Neural progenitor cell (in vitro differentiated cells): ENCODE results near the gene ANTXR1. TPM values are rescaled to one million over a fixed set of nuclear protein-coding genes. Genes with fewer than 3 reads are reported as not detected.

Source experiments
- DNase-seq: peaks from one replicate; pipeline ENCODE4 v3.0.0-alpha.2; 2016; ENCODE audit warnings: low spot score
- H2AFZ ChIP-seq: fragments of 200-600 bp; sonication (generic); replicated peaks from 2 replicates; pipeline ENCODE4 v1.6.1; 2016; ENCODE audit warnings: antibody characterized with exemption
- H3F3A ChIP-seq: fragments of 200-600 bp; sonication (generic); 2 replicates; pipeline ENCODE4 v1.6.1; 2016; ENCODE audit warnings: antibody characterized with exemption, low read depth
- H3K27ac ChIP-seq: fragments of 200-600 bp; sonication (generic); 2 replicates; pipeline ENCODE4 v1.5.1; 2016; ENCODE audit warnings: mild to moderate bottlenecking
- H3K27me3 ChIP-seq: fragments of 200-600 bp; sonication (generic); 2 replicates; pipeline ENCODE4 v1.6.1; 2016; ENCODE audit warnings: mild to moderate bottlenecking, moderate library complexity
- H3K36me3 ChIP-seq: fragments of 200-600 bp; sonication (generic); 2 replicates; pipeline ENCODE4 v1.5.1; 2016
- H3K4me1 ChIP-seq: fragments of 200-600 bp; sonication (generic); 2 replicates; pipeline ENCODE4 v1.6.1; 2016; ENCODE audit warnings: mixed run types
- H3K4me2 ChIP-seq: fragments of 200-600 bp; sonication (generic); 2 replicates; pipeline ENCODE4 v1.6.1; 2016
- H3K4me3 ChIP-seq: fragments of 200-600 bp; sonication (generic); 2 replicates; pipeline ENCODE4 v1.5.1; 2016
- H3K79me2 ChIP-seq: fragments of 200-600 bp; sonication (generic); 2 replicates; pipeline ENCODE4 v1.6.1; 2016; ENCODE audit warnings: low read depth
- H3K9ac ChIP-seq: fragments of 200-600 bp; sonication (generic); 2 replicates; pipeline ENCODE4 v1.6.1; 2016
- H3K9me3 ChIP-seq: fragments of 200-600 bp; sonication (generic); 2 replicates; pipeline ENCODE4 v1.5.1; 2016; ENCODE audit warnings: low read depth
- H4K20me1 ChIP-seq: fragments of 200-600 bp; sonication (generic); 2 replicates; pipeline ENCODE4 v1.6.1; 2016; ENCODE audit warnings: low read depth
- H3K27ac Mint-ChIP-seq: 3 replicates; pipeline ENCODE4 v1.8.0; 2021; ENCODE audit warnings: mixed read lengths
- H3K27me3 Mint-ChIP-seq: 2 replicates; pipeline ENCODE4 v1.8.0; 2022; ENCODE audit warnings: low read depth, mild to moderate bottlenecking, inconsistent platforms, moderate library complexity, mixed read lengths; ENCODE audit not compliant: insufficient read depth
- H3K36me3 Mint-ChIP-seq: 3 replicates; pipeline ENCODE4 v1.8.0; 2021; ENCODE audit warnings: mixed read lengths
- H3K4me1 Mint-ChIP-seq: 3 replicates; pipeline ENCODE4 v1.8.0; 2021; ENCODE audit warnings: mixed read lengths
- H3K4me3 Mint-ChIP-seq: 3 replicates; pipeline ENCODE4 v1.8.0; 2021; ENCODE audit warnings: mild to moderate bottlenecking, moderate library complexity, mixed read lengths
- H3K9me3 Mint-ChIP-seq: 3 replicates; pipeline ENCODE4 v1.8.0; 2020; ENCODE audit warnings: mixed read lengths
- EZH2 ChIP-seq: fragments of 200-600 bp; sonication (generic); IDR thresholded peaks from 2 replicates; pipeline ENCODE4 v1.6.1; 2017; ENCODE audit warnings: antibody characterized with exemption, mild to moderate bottlenecking, moderate library complexity
- EZH2phosphoT487 ChIP-seq: fragments of 200-600 bp; sonication (generic); IDR thresholded peaks from 2 replicates; pipeline ENCODE4 v1.6.1; 2017; ENCODE audit warnings: antibody characterized with exemption
- total RNA-seq: library from RNA; depleted of rRNA; stranded (reverse); fragments of >200 nt; gene quantifications from 2 replicates; pipeline ENCODE4 v1.2.3, GENCODE V29; 2015; ENCODE audit warnings: low replicate concordance
- TF ChIP-seq, protein P1 (sequence below): fragments of 200-600 bp; sonication (generic); IDR thresholded peaks from 2 replicates; pipeline ENCODE4 v1.5.1; 2017; ENCODE audit warnings: antibody characterized with exemption, mild to moderate bottlenecking

Gene ANTXR1
- total RNA-seq, 1 donor from 2014 or later = 6.7 TPM

DNA sequence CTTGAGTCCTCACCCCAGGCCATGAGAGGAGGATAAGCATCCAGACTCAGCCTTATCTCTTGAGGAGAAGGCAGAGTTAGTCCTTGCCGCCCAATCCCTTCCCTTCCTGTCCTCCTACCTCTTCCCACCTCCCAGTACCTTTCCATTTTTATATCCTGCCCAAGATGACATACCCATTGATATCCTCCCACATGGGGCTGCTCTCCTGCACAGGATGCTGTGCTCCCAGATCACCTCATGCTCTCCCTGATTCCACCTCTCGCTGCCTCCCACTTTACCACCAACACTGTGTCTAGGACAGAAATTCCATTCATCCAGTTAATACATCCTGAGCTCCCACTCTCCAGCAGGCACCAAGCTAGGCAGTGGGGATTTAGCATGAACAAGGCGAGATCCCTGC, 191.7 kb downstream of the ANTXR1 start:
- no peak overlapping the region for H3K4me3 Mint-ChIP-seq
- Histone ChIP-seq H3K9me3 (no peaks in the 10 kb centered on the region), H4K20me1 (no peaks in the 10 kb centered on the region), H3K9ac (no peak overlapping the region), H2AFZ (no peak overlapping the region), H3F3A (no peaks in the 10 kb centered on the region), H3K27me3 (no peaks in the 10 kb centered on the region), H3K4me1 (peaks cover 5% of the 10 kb centered on the region), H3K79me2 (no peaks in the 10 kb centered on the region), H3K27ac (no peak overlapping the region), H3K4me2 (no peak overlapping the region), H3K4me3 (no peak overlapping the region), H3K36me3 (no peaks in the 10 kb centered on the region)
- no peak for DNase-seq
- H3K27ac Mint-ChIP-seq = no peak overlapping the region
- no peaks in the 10 kb centered on the region for H3K9me3 Mint-ChIP-seq
- H3K27me3 Mint-ChIP-seq = no peaks in the 10 kb centered on the region
- H3K4me1 Mint-ChIP-seq = peaks cover 3% of the 10 kb centered on the region
- TF ChIP-seq EZH2 (no peak), EZH2phosphoT487 (no peak)
- TF ChIP-seq, protein P1, sequence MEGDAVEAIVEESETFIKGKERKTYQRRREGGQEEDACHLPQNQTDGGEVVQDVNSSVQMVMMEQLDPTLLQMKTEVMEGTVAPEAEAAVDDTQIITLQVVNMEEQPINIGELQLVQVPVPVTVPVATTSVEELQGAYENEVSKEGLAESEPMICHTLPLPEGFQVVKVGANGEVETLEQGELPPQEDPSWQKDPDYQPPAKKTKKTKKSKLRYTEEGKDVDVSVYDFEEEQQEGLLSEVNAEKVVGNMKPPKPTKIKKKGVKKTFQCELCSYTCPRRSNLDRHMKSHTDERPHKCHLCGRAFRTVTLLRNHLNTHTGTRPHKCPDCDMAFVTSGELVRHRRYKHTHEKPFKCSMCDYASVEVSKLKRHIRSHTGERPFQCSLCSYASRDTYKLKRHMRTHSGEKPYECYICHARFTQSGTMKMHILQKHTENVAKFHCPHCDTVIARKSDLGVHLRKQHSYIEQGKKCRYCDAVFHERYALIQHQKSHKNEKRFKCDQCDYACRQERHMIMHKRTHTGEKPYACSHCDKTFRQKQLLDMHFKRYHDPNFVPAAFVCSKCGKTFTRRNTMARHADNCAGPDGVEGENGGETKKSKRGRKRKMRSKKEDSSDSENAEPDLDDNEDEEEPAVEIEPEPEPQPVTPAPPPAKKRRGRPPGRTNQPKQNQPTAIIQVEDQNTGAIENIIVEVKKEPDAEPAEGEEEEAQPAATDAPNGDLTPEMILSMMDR = no peak
- H3K36me3 Mint-ChIP-seq = peaks cover 23% of the 10 kb centered on the region

DNA sequence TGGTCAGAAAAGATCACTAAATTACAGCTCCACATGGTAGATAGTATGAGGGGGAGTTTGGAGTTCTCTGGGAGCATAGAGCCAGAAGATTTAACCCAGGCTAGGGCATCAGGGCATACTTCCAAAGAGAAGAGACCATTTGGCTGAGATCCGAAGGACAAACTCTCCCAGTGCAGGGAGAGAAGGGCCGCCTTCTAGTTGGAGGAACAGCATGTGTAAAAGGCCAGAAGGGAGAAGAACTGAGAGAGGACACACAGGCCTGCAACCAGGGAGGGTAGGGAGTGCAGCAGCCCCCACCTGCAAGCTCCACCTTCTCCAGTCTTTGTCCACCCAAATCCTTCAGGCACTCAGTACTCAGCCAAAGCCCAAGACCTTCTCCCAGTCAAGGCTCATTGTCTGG, 192.1 kb downstream of the ANTXR1 start:
- H3K4me3 Mint-ChIP-seq = no peak overlapping the region
- H3K27me3 ChIP-seq = no peaks in the 10 kb centered on the region
- H3K4me2 ChIP-seq = no peak overlapping the region
- H3K4me1 ChIP-seq = peaks cover 5% of the 10 kb centered on the region
- H3K27ac Mint-ChIP-seq = no peak overlapping the region
- no peak overlapping the region for H3K27ac ChIP-seq
- no peaks in the 10 kb centered on the region for H3K9me3 Mint-ChIP-seq
- TF ChIP-seq EZH2 (no peak), EZH2phosphoT487 (no peak)
- TF ChIP-seq, protein P1 = no peak
- H3K36me3 ChIP-seq = no peaks in the 10 kb centered on the region
- H3K4me1 Mint-ChIP-seq = peaks cover 3% of the 10 kb centered on the region
- no peak overlapping the region for H2AFZ ChIP-seq
- H3K36me3 Mint-ChIP-seq = peaks cover 19% of the 10 kb centered on the region
- H3K9me3 ChIP-seq = no peaks in the 10 kb centered on the region
- no peaks in the 10 kb centered on the region for H3F3A ChIP-seq
- no peaks in the 10 kb centered on the region for H3K79me2 ChIP-seq
- no peaks in the 10 kb centered on the region for H4K20me1 ChIP-seq
- no peak overlapping the region for H3K4me3 ChIP-seq
- no peaks in the 10 kb centered on the region for H3K27me3 Mint-ChIP-seq
- no peak for DNase-seq
- no peak overlapping the region for H3K9ac ChIP-seq

DNA sequence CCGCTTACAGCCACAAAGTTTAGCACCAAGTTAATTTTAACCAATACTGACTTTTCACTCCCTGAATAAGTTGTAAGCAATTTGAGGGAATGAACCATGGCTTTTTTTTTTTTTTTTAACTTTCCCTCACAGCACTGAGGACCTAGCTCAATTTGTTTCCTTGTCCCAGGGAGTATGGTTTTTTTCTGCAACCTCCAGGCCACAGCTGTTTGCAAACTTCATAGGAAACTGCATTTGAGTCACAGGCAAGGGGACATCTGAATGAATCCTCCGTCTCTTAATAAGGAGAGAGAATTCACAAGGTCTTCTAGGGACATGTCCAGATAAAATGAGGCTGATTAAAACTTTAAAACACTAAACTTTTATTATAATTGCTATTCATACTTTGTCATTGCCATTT, 192.5 kb downstream of the ANTXR1 start:
- Mint-ChIP-seq H3K9me3 (no peaks in the 10 kb centered on the region), H3K4me1 (peaks cover 3% of the 10 kb centered on the region), H3K36me3 (peaks cover 18% of the 10 kb centered on the region), H3K27ac (no peak overlapping the region), H3K27me3 (no peaks in the 10 kb centered on the region), H3K4me3 (no peak overlapping the region)
- Histone ChIP-seq H3K79me2 (no peaks in the 10 kb centered on the region), H2AFZ (no peak overlapping the region), H3K36me3 (no peaks in the 10 kb centered on the region), H3K27ac (no peak overlapping the region), H3K4me2 (no peak overlapping the region), H3F3A (no peaks in the 10 kb centered on the region), H3K9ac (no peak overlapping the region), H3K4me3 (no peak overlapping the region), H3K9me3 (no peaks in the 10 kb centered on the region), H4K20me1 (no peaks in the 10 kb centered on the region), H3K4me1 (peaks cover 5% of the 10 kb centered on the region), H3K27me3 (no peaks in the 10 kb centered on the region)
- TF ChIP-seq EZH2 (no peak), EZH2phosphoT487 (no peak)
- TF ChIP-seq, protein P1 = no peak
- no peak for DNase-seq
